Subcutaneous adipose tissue (tissue), 4 donors: ENCODE results near the gene ARHGAP10. TPM values are rescaled to one million over a fixed set of nuclear protein-coding genes. Genes with fewer than 3 reads are reported as not detected.

Source experiments
- total RNA-seq, 4 donors: library from RNA; depleted of rRNA; stranded (reverse); fragments of >200 nt; gene quantifications; one replicate each; pipeline ENCODE4 v1.1.0, GENCODE V29; 2016
- TF ChIP-seq, protein P1 (sequence below): fragments of 450-650 bp; IDR thresholded peaks from one replicate; pipeline ENCODE4 v1.5.1; 2016; ENCODE audit warnings: low read depth, mild to moderate bottlenecking, control low read depth, antibody characterized with exemption, moderate library complexity

The ARHGAP10 gene
- total RNA-seq, 4 donors from 2014 or later = 77.1 to 129 (median 98.1) TPM

DNA sequence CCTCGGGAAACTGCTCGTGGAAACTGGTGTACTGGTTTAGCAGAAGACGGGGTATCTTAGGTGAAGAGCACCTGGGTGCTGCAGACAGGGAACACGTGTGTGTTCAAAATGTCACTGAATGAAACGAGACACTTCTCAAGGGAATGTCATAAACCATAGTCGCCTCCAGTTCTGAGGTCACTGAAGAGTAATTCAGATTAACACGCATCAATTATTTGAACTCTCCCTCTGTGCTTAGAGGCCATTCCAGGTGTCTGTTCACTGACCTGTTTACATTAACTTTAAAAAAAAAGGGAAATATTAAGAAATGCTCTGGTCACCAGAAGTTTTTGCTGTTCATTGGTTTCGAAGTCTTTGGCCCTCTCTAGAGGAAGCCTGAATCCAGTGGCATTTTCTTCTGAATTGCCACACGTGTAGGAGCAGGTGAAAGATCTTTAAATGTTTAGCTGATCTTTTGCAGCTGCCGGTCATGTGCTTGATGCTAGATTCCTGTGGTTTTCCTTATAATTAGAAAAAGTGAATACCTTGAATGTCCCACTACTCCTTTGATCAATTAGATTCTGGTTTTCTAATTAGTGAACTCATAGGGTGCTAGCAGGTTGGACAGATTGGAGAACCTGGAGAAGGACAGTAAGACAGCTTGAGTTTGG is 330.5 kb downstream of the ARHGAP10 start:
- TF ChIP-seq, protein P1, sequence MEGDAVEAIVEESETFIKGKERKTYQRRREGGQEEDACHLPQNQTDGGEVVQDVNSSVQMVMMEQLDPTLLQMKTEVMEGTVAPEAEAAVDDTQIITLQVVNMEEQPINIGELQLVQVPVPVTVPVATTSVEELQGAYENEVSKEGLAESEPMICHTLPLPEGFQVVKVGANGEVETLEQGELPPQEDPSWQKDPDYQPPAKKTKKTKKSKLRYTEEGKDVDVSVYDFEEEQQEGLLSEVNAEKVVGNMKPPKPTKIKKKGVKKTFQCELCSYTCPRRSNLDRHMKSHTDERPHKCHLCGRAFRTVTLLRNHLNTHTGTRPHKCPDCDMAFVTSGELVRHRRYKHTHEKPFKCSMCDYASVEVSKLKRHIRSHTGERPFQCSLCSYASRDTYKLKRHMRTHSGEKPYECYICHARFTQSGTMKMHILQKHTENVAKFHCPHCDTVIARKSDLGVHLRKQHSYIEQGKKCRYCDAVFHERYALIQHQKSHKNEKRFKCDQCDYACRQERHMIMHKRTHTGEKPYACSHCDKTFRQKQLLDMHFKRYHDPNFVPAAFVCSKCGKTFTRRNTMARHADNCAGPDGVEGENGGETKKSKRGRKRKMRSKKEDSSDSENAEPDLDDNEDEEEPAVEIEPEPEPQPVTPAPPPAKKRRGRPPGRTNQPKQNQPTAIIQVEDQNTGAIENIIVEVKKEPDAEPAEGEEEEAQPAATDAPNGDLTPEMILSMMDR = no peak

DNA sequence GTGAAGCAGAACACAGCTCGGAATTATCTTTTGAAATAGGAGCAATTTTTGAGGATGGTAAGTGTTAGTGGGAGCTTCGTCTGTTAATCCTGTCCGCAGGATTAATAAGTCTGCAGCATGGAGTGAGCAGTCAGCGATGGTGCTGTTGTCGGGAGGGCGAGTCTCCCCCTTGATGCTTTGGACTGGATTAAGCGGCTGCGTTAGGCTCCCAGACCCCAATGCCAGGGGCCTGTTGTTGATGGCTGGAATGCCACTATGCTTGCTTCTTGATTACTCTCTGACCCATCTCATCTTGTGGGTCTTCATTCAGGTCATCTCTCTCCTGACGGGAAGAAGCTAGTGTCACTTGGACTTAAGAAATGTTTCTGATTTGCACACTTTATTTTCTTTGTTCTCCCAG is 332.6 kb downstream of the ARHGAP10 start:
- TF ChIP-seq, protein P1 = no peak

DNA sequence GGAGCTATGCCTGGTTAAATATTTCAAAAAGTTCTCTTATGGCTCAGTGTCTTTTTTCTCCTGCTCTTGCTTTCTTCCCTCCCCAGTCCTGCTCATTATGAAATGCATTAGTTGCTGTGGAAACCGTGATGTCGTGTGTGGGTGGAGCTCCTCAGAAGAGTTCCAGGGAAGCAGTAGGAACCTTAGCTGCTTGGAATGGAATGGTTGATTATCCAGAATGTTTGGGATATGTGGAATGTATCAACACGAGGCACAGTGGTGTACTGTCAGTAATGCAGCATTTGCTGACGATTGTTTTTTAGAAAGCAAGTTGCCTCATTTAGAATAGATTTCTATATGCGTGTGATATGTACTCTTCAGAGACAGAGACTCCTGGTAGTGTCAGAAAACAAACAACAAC is 333.2 kb downstream of the ARHGAP10 start:
- TF ChIP-seq, protein P1 = no peak

GRCh38 chr4:148067301-148067916 is 335.5 kb downstream of the ARHGAP10 start:
- TF ChIP-seq, protein P1 = no peak

GRCh38 chr4:148068065-148068911 is 336.4 kb downstream of the ARHGAP10 start:
- TF ChIP-seq, protein P1 = no peak

DNA sequence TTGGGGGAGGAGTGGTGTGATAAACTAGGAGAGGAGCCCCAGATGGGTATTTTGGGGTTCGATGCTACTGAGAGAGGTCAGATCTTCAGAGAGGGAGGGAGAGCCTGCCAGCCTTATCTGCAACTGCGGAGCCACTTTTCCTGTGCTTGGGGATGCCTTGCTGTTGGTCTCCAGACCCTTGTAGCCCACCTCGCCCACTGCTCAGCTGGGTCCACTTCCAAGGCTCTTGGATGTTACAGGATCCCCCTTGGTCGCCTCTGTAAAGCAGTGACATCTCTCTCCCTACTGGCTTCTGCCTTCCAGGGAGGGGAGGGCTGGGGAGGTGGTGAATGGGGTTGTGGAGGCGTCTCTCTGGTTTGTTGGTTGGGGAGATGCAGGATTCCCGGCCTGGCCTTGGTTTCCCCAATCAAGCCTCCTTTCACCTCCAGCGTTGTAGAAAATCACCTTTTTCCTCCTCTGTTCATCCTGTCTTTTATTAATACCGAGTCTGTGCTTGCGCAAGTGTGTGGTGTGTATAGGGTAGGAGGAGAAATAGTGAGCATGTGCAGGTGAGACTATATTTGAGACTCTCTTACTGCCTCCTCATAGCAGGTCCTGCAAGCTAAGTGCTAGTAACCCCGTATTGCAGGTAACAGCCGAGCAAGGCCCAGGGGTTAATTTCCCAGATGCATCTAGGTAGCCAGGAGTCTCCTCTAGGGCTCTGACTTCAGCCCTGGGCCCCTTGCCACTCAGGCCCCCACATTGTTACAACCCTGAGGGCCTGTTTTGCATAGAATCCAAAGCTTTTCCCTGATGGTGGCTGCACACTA is 337.4 kb downstream of the ARHGAP10 start:
- TF ChIP-seq, protein P1 = no peak
